Astrocyte of the spinal cord (primary cell): ENCODE measurements around the gene GALNT1.
A peak's percentile ranks its signal among the peaks of the same experiment; 100 is the strongest.

Experiments
- DNase-seq: peaks from one replicate; pipeline ENCODE4 v3.0.0; 2011; ENCODE audit warnings: low read depth, low spot score
- H3K4me3 ChIP-seq: 2 replicates; pipeline ENCODE4 v1.5.1; 2011; ENCODE audit warnings: low read depth, mild to moderate bottlenecking, low read length, moderate library complexity
- in situ Hi-C: cut with HindIII; loops from 2 replicates; pipeline ENCODE4 v1.10.0; 2017; ENCODE audit warnings: low sequenced_read_pairs
- TF ChIP-seq, protein P1 (sequence below): IDR thresholded peaks from 2 replicates; pipeline ENCODE4 v1.5.1; 2012; ENCODE audit warnings: low read depth, mild to moderate bottlenecking, low read length, inconsistent platforms

The GALNT1 gene

DNA sequence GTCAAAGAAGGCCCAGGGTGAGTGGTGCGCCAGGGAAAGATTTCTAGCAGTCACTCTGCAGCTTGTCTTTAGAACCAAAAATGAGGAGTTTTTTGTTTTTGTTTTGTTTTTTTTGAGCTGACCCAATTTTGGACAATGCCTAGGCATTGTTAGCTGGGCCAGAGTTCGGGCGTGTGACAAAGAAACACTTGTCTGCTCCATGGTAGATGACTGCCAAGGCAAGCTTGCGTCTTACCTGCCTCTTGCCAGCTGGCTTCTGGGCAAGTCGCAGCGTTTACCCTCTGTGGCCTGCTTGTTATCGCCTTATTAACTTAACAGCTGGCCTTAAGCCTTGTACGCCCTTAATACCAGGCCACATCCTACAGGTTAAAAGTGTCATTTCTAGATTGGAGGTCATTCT is 114.3 kb downstream of the GALNT1 start:
- in situ Hi-C loops, result no loop called here
- no peak for DNase-seq
- H3K4me3 ChIP-seq, result no peak overlapping the region
- TF ChIP-seq, protein P1, sequence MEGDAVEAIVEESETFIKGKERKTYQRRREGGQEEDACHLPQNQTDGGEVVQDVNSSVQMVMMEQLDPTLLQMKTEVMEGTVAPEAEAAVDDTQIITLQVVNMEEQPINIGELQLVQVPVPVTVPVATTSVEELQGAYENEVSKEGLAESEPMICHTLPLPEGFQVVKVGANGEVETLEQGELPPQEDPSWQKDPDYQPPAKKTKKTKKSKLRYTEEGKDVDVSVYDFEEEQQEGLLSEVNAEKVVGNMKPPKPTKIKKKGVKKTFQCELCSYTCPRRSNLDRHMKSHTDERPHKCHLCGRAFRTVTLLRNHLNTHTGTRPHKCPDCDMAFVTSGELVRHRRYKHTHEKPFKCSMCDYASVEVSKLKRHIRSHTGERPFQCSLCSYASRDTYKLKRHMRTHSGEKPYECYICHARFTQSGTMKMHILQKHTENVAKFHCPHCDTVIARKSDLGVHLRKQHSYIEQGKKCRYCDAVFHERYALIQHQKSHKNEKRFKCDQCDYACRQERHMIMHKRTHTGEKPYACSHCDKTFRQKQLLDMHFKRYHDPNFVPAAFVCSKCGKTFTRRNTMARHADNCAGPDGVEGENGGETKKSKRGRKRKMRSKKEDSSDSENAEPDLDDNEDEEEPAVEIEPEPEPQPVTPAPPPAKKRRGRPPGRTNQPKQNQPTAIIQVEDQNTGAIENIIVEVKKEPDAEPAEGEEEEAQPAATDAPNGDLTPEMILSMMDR, result no peak

DNA sequence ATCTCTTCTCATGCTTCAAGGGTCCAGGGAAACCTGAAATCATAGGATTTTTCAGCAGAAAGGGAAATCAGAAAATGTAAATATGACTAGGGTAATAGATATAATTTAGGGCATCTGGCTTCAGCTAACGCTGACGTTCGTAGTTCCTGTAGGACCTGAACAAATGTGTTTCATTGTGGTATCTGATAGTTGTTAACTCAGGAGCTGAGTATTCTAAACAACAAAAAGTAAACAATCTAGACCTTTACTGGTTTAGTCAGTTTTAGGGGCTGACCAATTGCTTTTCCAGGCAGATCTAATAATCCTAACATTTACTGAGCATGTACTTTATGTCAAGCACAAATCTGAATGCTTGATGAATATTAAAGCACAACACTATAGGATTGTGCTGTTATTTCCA is 114.8 kb downstream of the GALNT1 start:
- H3K4me3 ChIP-seq, result no peak overlapping the region
- in situ Hi-C loops, result no loop called here
- TF ChIP-seq, protein P1, result no peak
- no peak for DNase-seq

DNA sequence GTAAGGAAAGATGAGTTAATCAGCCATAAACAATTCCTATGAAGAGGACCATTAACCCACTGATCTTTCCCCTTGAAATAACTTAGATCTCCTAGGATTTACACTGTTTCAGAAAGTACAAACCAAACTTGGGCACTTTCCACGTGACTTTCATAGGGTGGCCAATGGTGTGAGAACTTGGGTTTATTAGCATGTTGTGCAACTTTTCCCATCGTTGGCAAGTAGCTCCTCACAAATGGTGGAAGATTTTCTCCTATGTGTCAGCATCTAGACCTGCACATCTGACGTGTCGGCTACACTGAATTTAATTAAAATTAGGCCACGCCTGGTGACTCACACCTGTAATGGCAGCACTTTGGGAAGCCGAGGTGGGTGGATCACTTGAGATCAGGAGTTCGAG is 116.3 kb downstream of the GALNT1 start:
- in situ Hi-C loops, result no loop called here
- DNase-seq, result no peak
- TF ChIP-seq, protein P1, result no peak
- H3K4me3 ChIP-seq, result no peak overlapping the region

DNA sequence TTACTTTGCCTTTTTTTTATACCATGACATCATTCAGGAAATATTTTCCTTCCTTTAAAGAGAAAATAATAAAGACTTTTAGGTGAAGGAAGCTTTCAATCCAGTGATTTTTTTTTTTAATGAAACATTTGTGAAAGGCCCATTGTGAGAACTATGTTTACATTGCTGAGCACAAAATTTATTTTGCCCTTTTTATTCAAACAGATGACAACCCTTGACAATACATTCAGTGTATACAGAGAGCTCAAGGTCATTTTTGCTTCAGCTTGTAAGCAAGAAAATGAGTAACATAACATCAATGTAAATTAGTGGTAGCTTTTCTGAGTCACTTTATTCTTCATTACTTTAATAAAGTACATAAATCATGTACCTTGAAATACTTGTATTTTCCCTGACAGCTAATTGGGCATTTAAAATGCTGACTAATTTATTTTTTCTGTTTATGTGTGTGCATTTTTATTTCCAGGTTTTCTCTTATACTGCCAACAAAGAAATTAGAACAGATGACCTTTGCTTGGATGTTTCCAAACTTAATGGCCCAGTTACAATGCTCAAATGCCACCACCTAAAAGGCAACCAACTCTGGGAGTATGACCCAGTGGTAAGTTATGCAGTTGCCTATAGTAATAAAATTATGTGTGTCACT is 121.6 kb downstream of the GALNT1 start:
- TF ChIP-seq, protein P1, result no peak
- H3K4me3 ChIP-seq, result no peak overlapping the region
- in situ Hi-C loops, result no loop called here
- peak; percentile 26 for DNase-seq

DNA sequence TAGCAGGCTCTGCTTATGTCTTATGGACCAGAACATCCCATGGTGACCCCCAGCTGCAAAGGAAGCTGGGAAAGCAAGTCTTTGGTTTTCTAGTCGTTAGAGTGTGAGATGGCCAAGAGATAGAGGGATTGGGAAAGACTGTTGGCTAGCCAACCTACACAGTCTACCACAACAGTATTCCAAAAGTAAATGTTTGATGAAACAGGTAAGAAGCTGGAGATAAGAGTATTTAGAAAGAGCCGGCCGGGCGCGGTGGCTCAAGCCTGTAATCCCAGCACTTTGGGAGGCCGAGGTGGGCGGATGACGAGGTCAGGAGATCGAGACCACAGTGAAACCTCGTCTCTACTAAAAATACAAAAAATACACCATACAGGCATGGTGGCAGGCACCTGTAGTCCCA is 124.4 kb downstream of the GALNT1 start:
- TF ChIP-seq, protein P1, result no peak
- no peak overlapping the region for H3K4me3 ChIP-seq
- in situ Hi-C loops, result no loop called here
- DNase-seq, result no peak

DNA sequence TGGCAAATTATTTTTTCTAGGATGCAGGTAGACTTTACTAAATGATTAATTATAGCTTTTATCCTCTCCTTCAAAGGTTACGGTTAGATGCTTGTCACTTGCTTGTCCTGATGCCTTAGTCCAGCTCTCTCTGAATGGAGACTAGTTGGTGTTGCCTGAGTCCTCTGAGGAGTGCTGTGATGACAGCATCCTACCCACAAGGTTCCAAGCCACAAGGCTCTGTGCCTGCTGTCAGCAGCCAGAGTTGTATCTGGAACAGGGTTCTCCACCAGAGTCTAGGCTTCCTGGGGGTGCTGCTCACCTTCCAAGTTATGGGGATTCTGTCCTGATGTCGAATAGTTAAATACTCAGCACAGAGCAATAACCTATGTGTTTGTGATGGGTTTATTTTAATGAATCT is 125.7 kb downstream of the GALNT1 start:
- in situ Hi-C loops, result no loop called here
- TF ChIP-seq, protein P1, result no peak
- H3K4me3 ChIP-seq, result no peak overlapping the region
- DNase-seq, result no peak
